Measurements from ENCODE around the gene IL20RB. TPM values are rescaled to one million over a fixed set of nuclear protein-coding genes. Genes with fewer than 3 reads are reported as not detected.

Gene IL20RB
- total RNA-seq, 4 donors from 2014 or later: 0.75 to 1.4 (median 1.1) TPM

GRCh38 chr3:137041686-137042085 lies 83.9 kb downstream of the IL20RB start:
- TF ChIP-seq POLR2A (IDR thresholded peaks at IDR 0.05; ENCODE audit: low read depth) (no peak), POLR2AphosphoS5 (IDR thresholded peaks at IDR 0.05) (no peak), EP300 (IDR thresholded peaks at IDR 0.05) (no peak)
- TF ChIP-seq, protein P1, sequence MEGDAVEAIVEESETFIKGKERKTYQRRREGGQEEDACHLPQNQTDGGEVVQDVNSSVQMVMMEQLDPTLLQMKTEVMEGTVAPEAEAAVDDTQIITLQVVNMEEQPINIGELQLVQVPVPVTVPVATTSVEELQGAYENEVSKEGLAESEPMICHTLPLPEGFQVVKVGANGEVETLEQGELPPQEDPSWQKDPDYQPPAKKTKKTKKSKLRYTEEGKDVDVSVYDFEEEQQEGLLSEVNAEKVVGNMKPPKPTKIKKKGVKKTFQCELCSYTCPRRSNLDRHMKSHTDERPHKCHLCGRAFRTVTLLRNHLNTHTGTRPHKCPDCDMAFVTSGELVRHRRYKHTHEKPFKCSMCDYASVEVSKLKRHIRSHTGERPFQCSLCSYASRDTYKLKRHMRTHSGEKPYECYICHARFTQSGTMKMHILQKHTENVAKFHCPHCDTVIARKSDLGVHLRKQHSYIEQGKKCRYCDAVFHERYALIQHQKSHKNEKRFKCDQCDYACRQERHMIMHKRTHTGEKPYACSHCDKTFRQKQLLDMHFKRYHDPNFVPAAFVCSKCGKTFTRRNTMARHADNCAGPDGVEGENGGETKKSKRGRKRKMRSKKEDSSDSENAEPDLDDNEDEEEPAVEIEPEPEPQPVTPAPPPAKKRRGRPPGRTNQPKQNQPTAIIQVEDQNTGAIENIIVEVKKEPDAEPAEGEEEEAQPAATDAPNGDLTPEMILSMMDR (IDR thresholded peaks at IDR 0.05): no peak
- Histone ChIP-seq H3K4me1 (no peaks in the 10 kb centered on the region), H3K27me3 (no peaks in the 10 kb centered on the region), H3K9me3 (no peaks in the 10 kb centered on the region), H3K36me3 (no peaks in the 10 kb centered on the region), H3K4me3 (no peak overlapping the region), H3K27ac (replicated peaks in 1 of 4) (no peak overlapping the region)
- WGBS: 84% methylated on average over 4 of the region's 4 CpGs
- no peak for DNase-seq (ENCODE audit: extremely low spot score)
- intact Hi-C loops (cut with DNase I): no loop called here

DNA sequence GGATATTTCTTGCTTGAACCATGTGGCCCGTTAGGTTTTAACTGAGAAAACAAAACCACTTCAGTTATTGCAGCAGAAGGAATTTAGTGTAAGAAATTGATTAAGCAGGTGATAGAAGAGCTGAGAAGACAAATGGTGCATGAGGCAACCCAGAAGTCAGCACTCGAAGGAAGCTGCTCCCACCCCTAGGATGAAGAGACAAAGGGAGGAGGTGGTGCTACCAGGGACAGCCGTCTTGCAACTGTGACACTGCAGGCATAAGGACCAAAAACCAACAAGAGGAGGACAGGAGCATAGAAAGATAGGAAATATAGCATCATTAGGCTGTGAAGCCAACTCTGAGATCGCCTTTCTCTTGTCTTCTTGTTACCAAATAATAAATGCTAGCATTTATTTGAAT lies 89.0 kb downstream of the IL20RB start:
- Histone ChIP-seq H3K9me3 (no peaks in the 10 kb centered on the region), H3K36me3 (no peaks in the 10 kb centered on the region), H3K4me1 (no peaks in the 10 kb centered on the region), H3K4me3 (no peak overlapping the region), H3K27ac (replicated peaks in 1 of 4) (no peak overlapping the region), H3K27me3 (no peaks in the 10 kb centered on the region)
- intact Hi-C loops (cut with DNase I): no loop called here
- 76% methylated on average over 4 of the region's 4 CpGs for WGBS
- TF ChIP-seq POLR2A (IDR thresholded peaks at IDR 0.05; ENCODE audit: low read depth) (no peak), POLR2AphosphoS5 (IDR thresholded peaks at IDR 0.05) (no peak), EP300 (IDR thresholded peaks at IDR 0.05) (no peak)
- TF ChIP-seq, protein P1 (IDR thresholded peaks at IDR 0.05): no peak
- no peak for DNase-seq (ENCODE audit: extremely low spot score)

GRCh38 chr3:137047240-137047639 lies 89.5 kb downstream of the IL20RB start:
- TF ChIP-seq, protein P1 (IDR thresholded peaks at IDR 0.05): no peak
- TF ChIP-seq POLR2AphosphoS5 (IDR thresholded peaks at IDR 0.05) (no peak), EP300 (IDR thresholded peaks at IDR 0.05) (no peak)
- 76% methylated on average over 4 of the region's 4 CpGs for WGBS
- Histone ChIP-seq H3K9me3 (no peaks in the 10 kb centered on the region), H3K4me1 (no peaks in the 10 kb centered on the region), H3K27me3 (no peaks in the 10 kb centered on the region), H3K4me3 (no peak overlapping the region), H3K36me3 (no peaks in the 10 kb centered on the region), H3K27ac (replicated peaks in 1 of 4) (no peak overlapping the region)
- intact Hi-C loops (cut with DNase I): no loop called here
- DNase-seq (ENCODE audit: extremely low spot score): no peak

GRCh38 chr3:137050281-137050680 lies 92.5 kb downstream of the IL20RB start:
- no peak for DNase-seq (ENCODE audit: extremely low spot score)
- Histone ChIP-seq H3K4me1 (no peaks in the 10 kb centered on the region), H3K4me3 (no peak overlapping the region), H3K27ac (replicated peaks in 1 of 4) (no peak overlapping the region), H3K9me3 (no peaks in the 10 kb centered on the region), H3K27me3 (no peaks in the 10 kb centered on the region), H3K36me3 (no peaks in the 10 kb centered on the region)
- intact Hi-C loops (cut with DNase I): no loop called here
- 60% methylated on average over 3 of the region's 3 CpGs for WGBS
- TF ChIP-seq POLR2A (IDR thresholded peaks at IDR 0.05; ENCODE audit: low read depth): no peak
- no peak for TF ChIP-seq POLR2AphosphoS5 (IDR thresholded peaks at IDR 0.05)
- TF ChIP-seq, protein P1 (IDR thresholded peaks at IDR 0.05): no peak
- TF ChIP-seq EP300 (IDR thresholded peaks at IDR 0.05): no peak

GRCh38 chr3:137052298-137052697 lies 94.5 kb downstream of the IL20RB start:
- intact Hi-C loops (cut with DNase I): no loop called here
- Histone ChIP-seq H3K4me3 (no peak overlapping the region), H3K9me3 (no peaks in the 10 kb centered on the region), H3K27ac (replicated peaks in 1 of 4) (no peak overlapping the region), H3K4me1 (no peaks in the 10 kb centered on the region), H3K27me3 (no peaks in the 10 kb centered on the region), H3K36me3 (no peaks in the 10 kb centered on the region)
- TF ChIP-seq POLR2A (IDR thresholded peaks at IDR 0.05; ENCODE audit: low read depth) (no peak), POLR2AphosphoS5 (IDR thresholded peaks at IDR 0.05) (no peak), EP300 (IDR thresholded peaks at IDR 0.05) (no peak)
- TF ChIP-seq, protein P1 (IDR thresholded peaks at IDR 0.05): no peak
- 79% methylated on average over 1 of the region's 1 CpG for WGBS
- DNase-seq (ENCODE audit: extremely low spot score): no peak
